Measurements from ENCODE around the gene RARG.

DNA sequence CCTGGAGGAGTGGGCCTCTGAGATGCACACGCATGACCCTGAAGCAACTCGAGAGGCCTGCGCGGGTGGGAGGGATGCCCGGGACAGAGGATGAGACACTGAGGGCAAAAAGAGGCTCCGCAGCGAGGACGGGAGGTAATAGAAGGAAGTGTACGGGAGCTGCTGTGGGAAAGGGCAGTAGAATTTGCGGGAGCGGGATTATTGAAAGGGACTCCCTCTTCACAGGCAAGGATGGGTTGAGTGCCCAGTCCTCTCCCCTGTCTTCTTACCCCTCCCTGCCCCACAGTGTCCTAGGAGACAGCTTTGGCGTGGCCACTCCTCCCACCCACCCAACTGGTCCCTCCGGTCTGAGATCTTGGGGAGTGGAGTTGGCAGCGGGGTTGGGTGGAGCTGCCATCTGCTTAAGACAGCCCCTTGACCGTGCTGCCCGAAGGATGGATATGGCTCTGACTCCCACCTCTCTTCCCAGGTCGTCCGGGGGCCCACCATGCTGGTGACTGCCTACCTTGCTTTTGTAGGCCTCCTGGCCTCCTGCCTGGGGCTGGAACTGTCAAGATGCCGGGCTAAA is 20.4 kb upstream of the RARG start:
- TF ChIP-seq CTCF (IDR thresholded peaks at IDR 0.05), result no peak
- TF ChIP-seq POLR2AphosphoS5 (IDR thresholded peaks at IDR 0.05; ENCODE audit: insufficient read depth in 1 of 2, low read depth in 1 of 2), result no peak
